Neural crest cell (in vitro differentiated cells): ENCODE measurements around the gene CASP14. TPM values are rescaled to one million over a fixed set of nuclear protein-coding genes. Genes with fewer than 3 reads are reported as not detected.

Source experiments
- DNase-seq: peaks from one replicate; pipeline ENCODE4 v3.0.0; 2021; ENCODE audit warnings: low read depth, mixed read lengths, low spot score
- H3K27ac Mint-ChIP-seq: one replicate; pipeline ENCODE4 v1.8.0; 2021; ENCODE audit warnings: mild to moderate bottlenecking, mixed read lengths; ENCODE audit not compliant: unreplicated experiment
- H3K27me3 Mint-ChIP-seq: 2 replicates; pipeline ENCODE4 v1.8.0; 2021; ENCODE audit warnings: low read depth, mild to moderate bottlenecking, mixed read lengths
- H3K36me3 Mint-ChIP-seq: 2 replicates; pipeline ENCODE4 v1.8.0; 2021; ENCODE audit warnings: low read depth, mild to moderate bottlenecking, mixed read lengths
- H3K4me1 Mint-ChIP-seq: 2 replicates; pipeline ENCODE4 v1.8.0; 2021; ENCODE audit warnings: mixed read lengths
- H3K4me3 Mint-ChIP-seq: one replicate; pipeline ENCODE4 v1.8.0; 2021; ENCODE audit warnings: mild to moderate bottlenecking, mixed read lengths
- H3K9me3 Mint-ChIP-seq: 2 replicates; pipeline ENCODE4 v1.8.0; 2021; ENCODE audit warnings: mixed read lengths
- CTCF ChIP-seq: fragments of 200-600 bp; sonication (generic); conservative IDR thresholded peaks from 2 replicates; pipeline ENCODE4 v1.5.0; 2021; ENCODE audit warnings: antibody characterized with exemption, mild to moderate bottlenecking
- total RNA-seq: library from RNA; stranded (reverse); gene quantifications from 2 replicates; pipeline ENCODE4 v1.2.1, GENCODE V29; 2021

CASP14 gene
- total RNA-seq, 1 donor from 2014 or later = not detected

GRCh38 chr19:15101479-15102082 is 52.3 kb downstream of the CASP14 start:
- Mint-ChIP-seq H3K9me3 (peaks cover 18% of the 10 kb centered on the region), H3K27ac (no peak overlapping the region), H3K4me3 (peak overlapping the region; percentile 57), H3K36me3 (peaks cover 13% of the 10 kb centered on the region), H3K4me1 (peaks cover 1% of the 10 kb centered on the region), H3K27me3 (peaks cover 3% of the 10 kb centered on the region)
- DNase-seq = peak; percentile 44
- TF ChIP-seq CTCF = peak; percentile 70

- DNase-seq = no peak
- Mint-ChIP-seq H3K9me3 (peaks cover 18% of the 10 kb centered on the region), H3K36me3 (peaks cover 13% of the 10 kb centered on the region), H3K4me1 (peaks cover 15% of the 10 kb centered on the region), H3K27me3 (peaks cover 3% of the 10 kb centered on the region), H3K27ac (no peak overlapping the region), H3K4me3 (no peak overlapping the region)
- no peak for TF ChIP-seq CTCF
These were observed 54.7 kb downstream of the CASP14 start for GRCh38 chr19:15104003-15104402.

- no peak overlapping the region for H3K27ac Mint-ChIP-seq
- peak overlapping the region; percentile 56 for H3K4me3 Mint-ChIP-seq
- H3K36me3 Mint-ChIP-seq = peaks cover 13% of the 10 kb centered on the region
- DNase-seq = no peak
- peaks cover 18% of the 10 kb centered on the region for H3K9me3 Mint-ChIP-seq
- H3K27me3 Mint-ChIP-seq = peaks cover 3% of the 10 kb centered on the region
- peaks cover 15% of the 10 kb centered on the region for H3K4me1 Mint-ChIP-seq
- no peak for TF ChIP-seq CTCF
These were observed 55.1 kb downstream of the CASP14 start for GRCh38 chr19:15104411-15104810.

- Mint-ChIP-seq H3K4me3 (peak overlapping the region; percentile 56), H3K27ac (no peak overlapping the region), H3K9me3 (peaks cover 18% of the 10 kb centered on the region), H3K27me3 (peaks cover 3% of the 10 kb centered on the region), H3K36me3 (peaks cover 13% of the 10 kb centered on the region), H3K4me1 (peaks cover 15% of the 10 kb centered on the region)
- no peak for TF ChIP-seq CTCF
- DNase-seq = no peak
These were observed 55.8 kb downstream of the CASP14 start for GRCh38 chr19:15105044-15105443.

GRCh38 chr19:15107061-15108010 is 58.1 kb downstream of the CASP14 start, which contains the start of gene SYDE1:
SYDE1 (plus strand) TSS chr19:15107401; CDS start chr19:15107434, 33 bp downstream.
- Mint-ChIP-seq H3K27ac (peak within 1 kb of the TSS; percentile 86), H3K4me3 (peak within 1 kb of the TSS; percentile 85), H3K4me1 (peaks cover 15% of the 10 kb centered on the region), H3K36me3 (peaks cover 15% of the 10 kb centered on the region), H3K27me3 (peaks cover 3% of the 10 kb centered on the region), H3K9me3 (peaks cover 12% of the 10 kb centered on the region)
- peak; percentile 49 for DNase-seq
- TF ChIP-seq CTCF = no peak

Other genes with a start within 250 kb of the CASP14 start
- gene OR7A5, start 214.3 kb upstream of the CASP14 start, total RNA-seq = not detected in 2 replicates
- gene OR7C1, start 214.3 kb upstream of the CASP14 start, total RNA-seq = not detected in 2 replicates
- not detected in 2 replicates for gene OR7A10, start 200.6 kb upstream of the CASP14 start, total RNA-seq
- not detected in 2 replicates for gene OR7A17, start 163.3 kb upstream of the CASP14 start, total RNA-seq
- not detected in 2 replicates for gene OR7C2, start 108.0 kb upstream of the CASP14 start, total RNA-seq
- 7.0 and 8.2 TPM in 2 replicates for gene SLC1A6, start 69.6 kb upstream of the CASP14 start, total RNA-seq
- gene OR1I1, start 32.7 kb downstream of the CASP14 start, total RNA-seq = not detected in 2 replicates
- 23.8 and 24.7 TPM in 2 replicates for gene SYDE1, start 57.9 kb downstream of the CASP14 start, total RNA-seq
- 125 and 127 TPM in 2 replicates for gene NOTCH3, start 151.5 kb downstream of the CASP14 start, total RNA-seq
- 1.0 and 1.1 TPM in 2 replicates for gene EPHX3, start 183.0 kb downstream of the CASP14 start, total RNA-seq